Fibroblast of lung (primary cell): ENCODE results near the gene NDUFS8.

Source experiments
- EZH2 ChIP-seq: IDR thresholded peaks from 2 replicates; pipeline ENCODE4 v1.5.1; 2012; ENCODE audit warnings: low read length, control low read depth, mild to moderate bottlenecking; ENCODE audit errors: missing control alignments
- TF ChIP-seq, protein P1 (sequence below), 2 donors: IDR thresholded peaks in 1 of 2; conservative IDR thresholded peaks in 1 of 2; 1 replicate in 1 of 2; 2 replicates in 1 of 2; pipeline ENCODE4 v1.5.1; 2011 to 2012; ENCODE audit warnings: low read length in 2 of 2, control low read depth in 1 of 2, inconsistent platforms in 1 of 2, low read depth in 1 of 2, mild to moderate bottlenecking in 1 of 2

DNA sequence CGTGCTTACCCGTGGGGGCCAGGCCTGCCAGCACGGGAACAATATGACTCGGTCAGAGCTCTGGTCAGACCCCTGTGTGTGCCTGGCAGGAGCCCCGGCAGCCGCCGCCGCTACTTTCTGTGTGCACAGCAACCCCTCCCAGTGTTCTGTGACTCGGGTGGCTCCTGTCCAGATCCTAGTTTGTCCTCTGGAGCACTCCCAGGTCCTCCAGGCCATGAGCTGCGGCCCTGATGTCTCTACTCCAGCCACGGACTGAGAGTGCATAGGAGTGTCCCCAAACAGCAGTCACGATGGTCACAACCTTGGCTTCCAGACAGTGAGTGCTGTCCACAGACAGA is 3.2 kb downstream of the NDUFS8 start:
- TF ChIP-seq, protein P1, sequence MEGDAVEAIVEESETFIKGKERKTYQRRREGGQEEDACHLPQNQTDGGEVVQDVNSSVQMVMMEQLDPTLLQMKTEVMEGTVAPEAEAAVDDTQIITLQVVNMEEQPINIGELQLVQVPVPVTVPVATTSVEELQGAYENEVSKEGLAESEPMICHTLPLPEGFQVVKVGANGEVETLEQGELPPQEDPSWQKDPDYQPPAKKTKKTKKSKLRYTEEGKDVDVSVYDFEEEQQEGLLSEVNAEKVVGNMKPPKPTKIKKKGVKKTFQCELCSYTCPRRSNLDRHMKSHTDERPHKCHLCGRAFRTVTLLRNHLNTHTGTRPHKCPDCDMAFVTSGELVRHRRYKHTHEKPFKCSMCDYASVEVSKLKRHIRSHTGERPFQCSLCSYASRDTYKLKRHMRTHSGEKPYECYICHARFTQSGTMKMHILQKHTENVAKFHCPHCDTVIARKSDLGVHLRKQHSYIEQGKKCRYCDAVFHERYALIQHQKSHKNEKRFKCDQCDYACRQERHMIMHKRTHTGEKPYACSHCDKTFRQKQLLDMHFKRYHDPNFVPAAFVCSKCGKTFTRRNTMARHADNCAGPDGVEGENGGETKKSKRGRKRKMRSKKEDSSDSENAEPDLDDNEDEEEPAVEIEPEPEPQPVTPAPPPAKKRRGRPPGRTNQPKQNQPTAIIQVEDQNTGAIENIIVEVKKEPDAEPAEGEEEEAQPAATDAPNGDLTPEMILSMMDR (conservative IDR thresholded peaks at IDR 0.05 in 1 of 2, IDR thresholded peaks at IDR 0.05 in 1 of 2; ENCODE audit: low read depth in 1 of 2, low read length in 2 of 2), result no peak
- no peak for TF ChIP-seq EZH2
